ENCODE measurements around the gene TRIP4.
"Not testable (repeated sequence)": the region's sequence is repeated elsewhere in the genome, so short reads cannot be mapped to it uniquely, and the experiment has no call there.

The TRIP4 gene

GRCh38 chr15:64383760-64384159 is 3.9 kb upstream of the TRIP4 start:
- DNase-seq: no peak

- DNase-seq: no peak
Observed at GRCh38 chr15:64386291-64386690, 1.3 kb upstream of the TRIP4 start.

GRCh38 chr15:64389036-64389435 is 1.4 kb downstream of the TRIP4 start:
- DNase-seq: no peak

DNA sequence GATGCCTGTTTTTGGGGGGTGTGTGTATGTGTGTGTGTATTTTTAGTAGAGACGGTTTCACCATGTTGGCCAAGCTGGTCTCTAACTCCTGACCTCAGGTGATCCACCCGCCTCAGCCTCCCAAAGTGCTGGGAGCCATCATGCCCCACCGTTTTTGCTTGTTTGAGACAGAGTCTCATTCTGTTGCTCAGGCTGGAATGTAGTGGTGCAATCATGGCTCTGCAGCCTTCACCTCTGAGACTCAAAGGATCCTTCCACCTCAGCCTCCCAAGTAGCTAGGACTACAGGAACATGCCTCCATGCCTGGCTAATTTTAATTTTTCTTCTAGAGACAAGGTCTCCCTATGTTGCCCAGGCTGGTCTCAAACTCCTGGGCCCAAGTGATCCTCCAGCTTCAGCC is 4.8 kb downstream of the TRIP4 start:
- DNase-seq: not testable (repeated sequence)

DNA sequence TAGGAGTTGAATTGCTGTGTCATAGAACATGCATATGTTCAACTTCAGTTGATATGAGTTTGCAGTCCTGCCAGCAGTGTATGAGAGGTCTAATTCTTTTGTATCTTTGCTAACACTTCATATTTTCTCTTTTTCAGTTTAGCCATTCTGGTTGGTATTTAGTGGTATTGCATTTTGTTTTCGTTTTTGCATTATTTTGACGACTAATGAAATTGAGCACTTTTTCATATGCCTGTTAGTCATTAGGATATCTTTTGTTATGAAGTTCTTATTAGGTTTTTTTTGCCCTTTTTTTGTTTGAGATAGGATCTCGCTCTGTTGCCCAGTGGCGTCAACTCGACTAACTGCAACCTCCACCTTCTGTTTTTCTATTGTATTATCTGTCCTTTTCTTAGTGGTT is 9.2 kb downstream of the TRIP4 start:
- no peak for DNase-seq

GRCh38 chr15:64398575-64398974 is 10.9 kb downstream of the TRIP4 start:
- DNase-seq: no peak

- no peak for DNase-seq
Observed at GRCh38 chr15:64400583-64400982, 12.9 kb downstream of the TRIP4 start.

GRCh38 chr15:64412216-64412615 is 24.6 kb downstream of the TRIP4 start:
- no peak for DNase-seq

GRCh38 chr15:64422697-64423096 is 35.1 kb downstream of the TRIP4 start:
- no peak for DNase-seq

DNA sequence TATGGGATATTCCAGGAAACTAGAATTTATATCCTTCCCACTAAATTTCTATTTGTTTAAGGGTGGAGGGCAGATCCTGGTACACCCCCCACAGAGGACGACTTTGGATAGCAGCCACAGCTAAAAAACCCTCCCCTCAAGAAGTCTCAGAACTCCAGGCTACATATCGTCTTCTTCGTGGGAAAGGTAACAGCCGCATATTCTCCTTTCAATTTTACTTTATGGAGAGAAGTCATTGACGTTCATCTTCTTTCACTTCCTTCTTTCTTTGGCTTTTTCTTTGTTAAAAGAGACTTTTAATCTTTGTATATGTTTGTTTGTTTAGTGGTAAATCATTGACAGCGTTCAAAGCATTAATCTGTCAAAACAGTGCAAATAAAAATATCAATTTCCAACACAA is 36.3 kb downstream of the TRIP4 start:
- DNase-seq: no peak

- no peak for DNase-seq
Observed at GRCh38 chr15:64425221-64425620, 37.6 kb downstream of the TRIP4 start.

DNA sequence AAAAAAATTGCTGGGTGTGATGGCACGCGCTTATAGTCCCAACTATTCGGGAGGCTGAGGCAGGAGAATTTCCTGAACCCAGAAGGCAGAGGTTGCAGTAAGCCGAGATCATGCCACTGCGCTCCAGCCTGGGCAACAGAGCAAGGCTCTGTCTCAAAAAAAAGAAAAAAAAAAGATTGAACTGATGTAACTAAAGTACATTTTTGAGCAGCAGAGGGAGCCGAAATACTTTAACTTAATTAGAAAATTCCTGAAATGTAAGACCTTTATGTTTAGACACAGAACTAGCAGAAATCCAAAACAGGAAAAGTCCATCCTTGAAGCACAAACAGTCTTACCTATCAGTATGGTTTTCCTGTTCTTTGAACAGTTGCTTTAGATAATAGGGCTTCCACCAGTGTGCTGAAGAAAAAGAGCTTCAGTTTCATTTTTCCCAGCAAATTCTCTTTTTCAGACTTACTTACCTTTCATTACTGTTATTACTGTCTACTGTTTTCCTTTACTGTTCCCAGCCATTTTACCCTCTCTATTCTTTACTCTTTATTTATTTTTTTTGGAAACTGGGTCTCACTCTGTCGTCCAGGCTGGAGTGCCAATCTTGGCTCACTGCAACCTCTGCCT is 39.3 kb downstream of the TRIP4 start:
- DNase-seq: no peak

DNA sequence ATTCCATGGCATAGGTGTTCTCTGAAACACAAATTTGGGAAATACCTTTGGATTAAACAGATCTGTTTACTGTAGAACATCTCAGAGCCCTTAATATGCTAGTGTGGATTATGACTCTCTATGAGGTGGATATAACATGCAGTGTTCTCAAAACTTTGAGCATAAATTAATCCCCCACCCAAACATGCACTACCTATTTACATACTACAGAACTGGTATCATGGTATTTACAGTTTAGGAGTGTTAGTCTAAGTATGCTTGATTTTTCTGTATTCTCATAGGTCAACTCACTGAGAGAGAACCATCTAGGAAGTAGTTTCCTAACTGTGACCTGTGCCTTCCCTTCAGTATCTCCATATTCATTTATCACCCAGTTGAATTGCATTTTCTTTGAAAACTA is 41.8 kb downstream of the TRIP4 start:
- no peak for DNase-seq

DNA sequence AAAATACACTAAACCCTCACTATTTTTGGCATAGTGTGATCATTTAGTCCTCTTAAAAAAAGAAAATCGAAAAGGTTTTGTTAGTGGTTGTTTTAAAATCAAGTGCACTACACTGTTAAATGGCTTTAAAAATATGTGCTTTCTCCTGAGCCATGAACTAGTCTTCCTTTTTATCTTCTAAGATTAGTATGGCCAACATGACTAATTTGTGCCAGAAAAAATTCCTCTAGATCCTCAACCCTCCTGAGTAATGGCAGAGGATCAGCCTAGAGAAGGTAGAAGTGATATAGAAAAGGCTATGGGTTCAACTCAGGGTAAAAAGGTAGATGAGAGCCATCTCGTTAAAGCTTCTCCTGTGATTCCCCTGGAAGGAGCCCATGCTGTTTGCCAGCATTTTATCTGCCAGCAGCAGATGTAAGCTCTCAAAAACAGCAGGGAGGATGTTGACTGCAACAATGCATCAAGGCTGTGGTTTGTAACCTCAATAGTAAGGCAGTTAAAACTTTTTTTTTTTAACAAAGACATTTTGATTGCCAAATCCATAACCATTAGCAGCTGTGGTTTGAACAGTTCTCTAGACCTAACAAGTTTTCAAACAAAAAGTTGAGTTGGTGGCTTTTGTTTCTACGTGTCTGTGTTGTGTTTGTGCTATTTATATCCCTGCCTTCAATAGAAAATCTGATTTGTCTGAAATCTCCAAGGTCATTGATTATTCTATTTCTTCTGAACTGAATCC is 42.5 kb downstream of the TRIP4 start:
- peak; percentile 21 for DNase-seq

DNA sequence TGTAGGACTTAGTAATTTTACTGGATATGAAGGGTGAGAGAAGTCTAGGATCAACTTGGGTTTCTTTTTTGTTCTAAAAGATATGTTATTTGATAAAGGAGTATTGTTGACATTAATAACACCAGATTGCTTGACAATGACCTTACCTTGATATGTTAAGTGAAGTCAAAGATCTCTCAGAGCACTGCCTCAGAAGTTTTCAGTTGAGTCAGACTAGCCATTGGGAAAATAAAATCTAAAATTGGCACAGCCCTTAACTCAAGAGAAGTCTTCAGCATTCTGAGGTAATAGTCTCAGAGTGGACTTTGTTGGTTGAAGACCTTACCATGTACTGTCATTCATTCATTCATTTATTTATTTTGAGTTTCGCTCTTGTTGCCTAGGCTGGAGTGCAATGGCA is 50.3 kb downstream of the TRIP4 start:
- DNase-seq: no peak

DNA sequence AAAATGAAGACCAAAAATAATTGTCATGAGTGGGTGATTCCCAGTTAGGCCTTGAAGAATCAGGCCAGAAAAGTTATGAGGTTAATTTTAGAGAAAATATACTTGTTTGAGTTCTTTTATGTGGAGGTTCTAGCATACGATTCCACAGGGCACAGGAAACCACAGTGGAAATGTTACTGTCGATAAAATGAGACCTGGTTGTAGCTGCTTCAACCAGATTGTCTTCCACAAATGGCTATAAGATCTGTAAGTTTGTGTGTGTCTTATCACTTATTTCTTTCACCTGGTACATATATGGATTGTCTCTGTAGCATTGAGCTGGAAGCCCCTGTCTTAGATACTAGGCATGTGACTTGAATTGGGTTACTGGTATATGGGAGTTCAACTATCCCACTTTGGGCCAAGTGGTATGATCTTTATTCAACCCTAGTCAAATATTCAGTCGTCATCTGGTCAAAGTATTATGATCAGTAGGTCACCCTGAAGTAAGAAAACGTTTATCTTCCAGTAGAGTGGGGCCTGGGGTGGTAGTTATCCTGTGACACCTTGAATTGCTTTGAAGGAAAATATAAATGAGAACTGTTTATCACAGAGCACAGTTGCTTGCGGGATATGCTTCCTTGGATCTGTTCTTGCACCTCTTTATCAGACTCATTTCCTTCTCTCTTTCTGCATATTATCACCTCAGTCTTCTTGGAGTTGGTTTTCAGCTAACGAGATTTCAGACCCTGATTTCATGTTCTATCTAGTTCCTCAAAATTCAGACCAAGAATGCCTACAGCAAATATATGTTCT is 51.2 kb downstream of the TRIP4 start:
- DNase-seq: no peak

- no peak for DNase-seq
Observed at GRCh38 chr15:64441852-64442251, 54.2 kb downstream of the TRIP4 start.

- DNase-seq: no peak
Observed at GRCh38 chr15:64443016-64443415, 55.4 kb downstream of the TRIP4 start.

DNA sequence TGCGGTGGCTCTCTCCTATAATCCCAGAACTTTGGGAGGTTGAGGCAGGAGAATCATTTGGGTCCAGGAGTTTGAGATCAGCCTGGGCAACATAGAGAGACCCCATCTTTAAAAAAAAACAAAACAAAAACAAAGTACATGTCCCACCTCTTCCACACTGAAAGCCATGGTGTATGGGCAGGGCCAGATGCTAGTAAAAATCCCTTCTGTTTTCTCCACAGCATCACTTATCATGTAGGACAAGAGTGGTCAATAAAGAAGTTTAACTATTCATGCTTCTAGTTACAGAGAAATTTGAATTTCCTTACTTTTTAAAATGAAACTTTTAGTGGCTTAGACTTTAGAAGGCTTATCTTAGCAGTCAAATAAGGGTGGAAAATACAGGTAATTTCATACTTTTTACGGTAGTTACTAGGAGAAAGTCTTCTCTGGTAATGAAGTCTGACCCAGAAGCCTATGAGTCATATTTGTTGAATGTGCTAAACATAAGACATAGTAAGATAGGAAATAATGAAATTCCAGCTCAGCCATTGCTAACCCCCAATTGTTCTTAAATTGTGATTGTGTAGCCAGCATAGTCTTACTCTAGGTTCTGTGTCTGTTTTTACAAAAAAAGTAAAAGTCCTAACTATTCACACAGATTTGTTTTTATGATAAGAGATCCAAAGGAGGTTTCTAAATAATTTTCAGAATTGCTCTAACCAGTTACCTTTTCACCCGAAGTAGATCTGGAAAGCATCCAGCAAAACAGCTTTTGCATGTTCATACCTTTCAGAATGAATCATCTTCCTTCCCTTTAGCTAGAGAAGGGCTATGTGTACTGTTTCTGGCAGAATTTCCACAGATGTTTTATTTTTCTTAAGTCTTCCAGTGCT is 56.3 kb downstream of the TRIP4 start:
- no peak for DNase-seq

- DNase-seq: no peak
Observed at GRCh38 chr15:64444836-64445235, 57.2 kb downstream of the TRIP4 start.

- no peak for DNase-seq
Observed at GRCh38 chr15:64447536-64448315, 60.1 kb downstream of the TRIP4 start.

DNA sequence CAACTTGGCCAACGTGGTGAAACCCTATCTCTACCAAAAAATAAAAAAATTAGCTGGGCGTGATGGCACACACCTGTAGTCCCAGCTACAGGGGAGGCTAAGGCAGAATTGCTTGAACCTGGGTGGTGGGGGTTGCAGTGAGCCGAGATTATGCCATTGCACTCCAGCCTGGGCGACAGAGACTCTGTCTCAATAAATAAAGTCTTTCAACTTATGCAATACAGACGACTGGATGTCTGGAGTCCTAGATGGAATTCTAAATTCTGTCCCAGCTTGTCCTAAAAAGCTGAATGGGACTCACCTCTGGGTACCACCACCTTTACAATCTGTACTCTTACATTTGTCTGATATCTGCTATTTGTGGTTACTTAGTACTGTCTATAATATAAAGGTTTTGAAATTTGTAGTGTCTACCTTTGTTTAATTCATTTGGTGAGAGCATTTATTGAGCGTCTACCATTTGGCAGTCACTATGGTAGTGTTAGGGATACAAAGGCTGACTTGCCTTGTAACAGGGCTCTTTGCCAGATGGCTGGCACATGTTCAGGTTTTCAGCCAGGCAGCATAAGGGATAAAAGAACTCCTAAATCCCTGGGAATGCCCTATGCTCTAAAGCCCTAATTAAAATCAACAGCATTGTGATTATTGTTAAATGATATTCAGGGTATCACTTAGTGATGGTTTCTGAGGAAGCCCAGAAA is 65.5 kb downstream of the TRIP4 start:
- DNase-seq: no peak

All from activated effector memory CD4-positive, alpha-beta T cell treated with Interleukin-2 at 50 U/mL for 16 hours (primary cell).